Glutamatergic neuron (in vitro differentiated cells): ENCODE measurements around the gene G6PC1. TPM values are rescaled to one million over a fixed set of nuclear protein-coding genes. Genes with fewer than 3 reads are reported as not detected.
"Not testable (repeated sequence)": the region's sequence is repeated elsewhere in the genome, so short reads cannot be mapped to it uniquely, and the experiment has no call there.

Experiments
- DNase-seq: peaks from one replicate; pipeline ENCODE4 v3.0.0; 2022
- H3K27ac Mint-ChIP-seq: one replicate; pipeline ENCODE4 v1.8.0; 2020; ENCODE audit warnings: mild to moderate bottlenecking, mixed read lengths, inconsistent platforms; ENCODE audit not compliant: unreplicated experiment
- H3K27me3 Mint-ChIP-seq: one replicate; pipeline ENCODE4 v1.8.0; 2020; ENCODE audit warnings: mild to moderate bottlenecking, moderate library complexity, mixed read lengths, inconsistent platforms; ENCODE audit not compliant: unreplicated experiment
- H3K36me3 Mint-ChIP-seq: one replicate; pipeline ENCODE4 v1.8.0; 2020; ENCODE audit warnings: mild to moderate bottlenecking, mixed read lengths, inconsistent platforms; ENCODE audit not compliant: unreplicated experiment
- H3K4me1 Mint-ChIP-seq: one replicate; pipeline ENCODE4 v1.8.0; 2020; ENCODE audit warnings: mild to moderate bottlenecking, low read depth, mixed read lengths, inconsistent platforms; ENCODE audit not compliant: unreplicated experiment
- H3K4me3 Mint-ChIP-seq: one replicate; pipeline ENCODE4 v1.8.0; 2020; ENCODE audit warnings: mild to moderate bottlenecking, mixed read lengths, inconsistent platforms; ENCODE audit not compliant: unreplicated experiment
- H3K9me3 Mint-ChIP-seq: one replicate; pipeline ENCODE4 v1.8.0; 2020; ENCODE audit warnings: mild to moderate bottlenecking, moderate library complexity, mixed read lengths, inconsistent platforms; ENCODE audit not compliant: unreplicated experiment
- long read RNA-seq: library from polyadenylated mRNA; unstranded; transcript quantifications from one replicate; pipeline ENCODE4 v2.0.0, GENCODE V29; 2020; ENCODE audit not compliant: unreplicated experiment
- total RNA-seq: library from RNA; stranded (reverse); fragmentation: NEBNext Ultra II Directional; extraction: Animal tissue kit (Norgen Biotek cat#: 25700); gene quantifications from one replicate; pipeline ENCODE4 v1.2.1, GENCODE V29; 2021; ENCODE audit not compliant: unreplicated experiment
- TF ChIP-seq, protein P1 (sequence below): fragments of 200-600 bp; sonication (generic); IDR thresholded peaks from one replicate; pipeline ENCODE4 v1.5.0; 2021; ENCODE audit not compliant: partially characterized antibody, unreplicated experiment

G6PC1 gene
- not detected for total RNA-seq
- long read RNA-seq, result 0 reads

DNA sequence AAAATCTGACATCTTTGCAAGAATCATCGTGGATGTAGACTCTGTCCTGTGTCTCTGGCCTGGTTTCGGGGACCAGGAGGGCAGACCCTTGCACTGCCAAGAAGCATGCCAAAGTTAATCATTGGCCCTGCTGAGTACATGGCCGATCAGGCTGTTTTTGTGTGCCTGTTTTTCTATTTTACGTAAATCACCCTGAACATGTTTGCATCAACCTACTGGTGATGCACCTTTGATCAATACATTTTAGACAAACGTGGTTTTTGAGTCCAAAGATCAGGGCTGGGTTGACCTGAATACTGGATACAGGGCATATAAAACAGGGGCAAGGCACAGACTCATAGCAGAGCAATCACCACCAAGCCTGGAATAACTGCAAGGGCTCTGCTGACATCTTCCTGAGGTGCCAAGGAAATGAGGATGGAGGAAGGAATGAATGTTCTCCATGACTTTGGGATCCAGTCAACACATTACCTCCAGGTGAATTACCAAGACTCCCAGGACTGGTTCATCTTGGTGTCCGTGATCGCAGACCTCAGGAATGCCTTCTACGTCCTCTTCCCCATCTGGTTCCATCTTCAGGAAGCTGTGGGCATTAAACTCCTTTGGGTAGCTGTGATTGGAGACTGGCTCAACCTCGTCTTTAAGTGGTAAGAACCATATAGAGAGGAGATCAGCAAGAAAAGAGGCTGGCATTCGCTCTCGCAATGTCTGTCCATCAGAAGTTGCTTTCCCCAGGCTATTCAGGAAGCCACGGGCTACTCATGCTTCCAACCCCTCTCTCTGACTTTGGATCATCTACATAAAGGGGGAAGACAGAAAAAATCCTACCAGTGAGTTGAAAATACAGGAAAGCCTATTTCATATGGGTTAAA lies at the start of gene G6PC1:
G6PC1 (plus strand) TSS at position 340 of the 872 bp plus-strand sequence; CDS start at position 418, 78 bp downstream.
- DNase-seq, result no peak
- H3K4me1 Mint-ChIP-seq, result no peaks in the 10 kb centered on the region
- no peaks in the 10 kb centered on the region for H3K27me3 Mint-ChIP-seq
- TF ChIP-seq, protein P1, sequence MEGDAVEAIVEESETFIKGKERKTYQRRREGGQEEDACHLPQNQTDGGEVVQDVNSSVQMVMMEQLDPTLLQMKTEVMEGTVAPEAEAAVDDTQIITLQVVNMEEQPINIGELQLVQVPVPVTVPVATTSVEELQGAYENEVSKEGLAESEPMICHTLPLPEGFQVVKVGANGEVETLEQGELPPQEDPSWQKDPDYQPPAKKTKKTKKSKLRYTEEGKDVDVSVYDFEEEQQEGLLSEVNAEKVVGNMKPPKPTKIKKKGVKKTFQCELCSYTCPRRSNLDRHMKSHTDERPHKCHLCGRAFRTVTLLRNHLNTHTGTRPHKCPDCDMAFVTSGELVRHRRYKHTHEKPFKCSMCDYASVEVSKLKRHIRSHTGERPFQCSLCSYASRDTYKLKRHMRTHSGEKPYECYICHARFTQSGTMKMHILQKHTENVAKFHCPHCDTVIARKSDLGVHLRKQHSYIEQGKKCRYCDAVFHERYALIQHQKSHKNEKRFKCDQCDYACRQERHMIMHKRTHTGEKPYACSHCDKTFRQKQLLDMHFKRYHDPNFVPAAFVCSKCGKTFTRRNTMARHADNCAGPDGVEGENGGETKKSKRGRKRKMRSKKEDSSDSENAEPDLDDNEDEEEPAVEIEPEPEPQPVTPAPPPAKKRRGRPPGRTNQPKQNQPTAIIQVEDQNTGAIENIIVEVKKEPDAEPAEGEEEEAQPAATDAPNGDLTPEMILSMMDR, result no peak
- no peaks in the 10 kb centered on the region for H3K36me3 Mint-ChIP-seq
- no peak within 1 kb of the TSS for H3K4me3 Mint-ChIP-seq
- no peak within 1 kb of the TSS for H3K27ac Mint-ChIP-seq
- H3K9me3 Mint-ChIP-seq, result no peaks in the 10 kb centered on the region

DNA sequence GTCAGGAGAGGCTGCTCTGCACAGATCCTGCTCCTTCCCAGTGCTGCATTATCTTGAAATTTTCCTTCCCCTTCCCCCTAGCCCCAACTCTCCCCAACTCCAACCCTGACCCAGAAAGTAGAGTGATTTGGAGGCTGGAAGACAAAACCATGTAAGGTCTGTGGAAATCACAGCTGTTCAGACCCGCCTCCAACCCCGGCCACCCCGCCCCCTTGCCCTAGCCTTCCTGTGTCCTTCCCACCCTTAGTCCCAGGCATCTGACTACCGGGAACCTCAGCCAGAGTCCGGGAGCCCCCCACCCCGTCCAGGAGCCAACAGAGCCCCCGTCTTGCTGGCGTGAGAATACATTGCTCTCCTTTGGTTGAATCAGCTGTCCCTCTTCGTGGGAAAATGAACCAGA lies 49.6 kb upstream of the G6PC1 start, which contains the start of gene AOC3:
AOC3 (plus strand) TSS at position 246 of the 400 bp plus-strand sequence; CDS start at position 391, 145 bp downstream.
- H3K9me3 Mint-ChIP-seq, result no peaks in the 10 kb centered on the region
- H3K36me3 Mint-ChIP-seq, result no peaks in the 10 kb centered on the region
- no peak within 1 kb of the TSS for H3K27ac Mint-ChIP-seq
- no peaks in the 10 kb centered on the region for H3K4me1 Mint-ChIP-seq
- H3K4me3 Mint-ChIP-seq, result no peak within 1 kb of the TSS
- H3K27me3 Mint-ChIP-seq, result peaks cover 2% of the 10 kb centered on the region
- no peak for DNase-seq
- TF ChIP-seq, protein P1, result no peak

DNA sequence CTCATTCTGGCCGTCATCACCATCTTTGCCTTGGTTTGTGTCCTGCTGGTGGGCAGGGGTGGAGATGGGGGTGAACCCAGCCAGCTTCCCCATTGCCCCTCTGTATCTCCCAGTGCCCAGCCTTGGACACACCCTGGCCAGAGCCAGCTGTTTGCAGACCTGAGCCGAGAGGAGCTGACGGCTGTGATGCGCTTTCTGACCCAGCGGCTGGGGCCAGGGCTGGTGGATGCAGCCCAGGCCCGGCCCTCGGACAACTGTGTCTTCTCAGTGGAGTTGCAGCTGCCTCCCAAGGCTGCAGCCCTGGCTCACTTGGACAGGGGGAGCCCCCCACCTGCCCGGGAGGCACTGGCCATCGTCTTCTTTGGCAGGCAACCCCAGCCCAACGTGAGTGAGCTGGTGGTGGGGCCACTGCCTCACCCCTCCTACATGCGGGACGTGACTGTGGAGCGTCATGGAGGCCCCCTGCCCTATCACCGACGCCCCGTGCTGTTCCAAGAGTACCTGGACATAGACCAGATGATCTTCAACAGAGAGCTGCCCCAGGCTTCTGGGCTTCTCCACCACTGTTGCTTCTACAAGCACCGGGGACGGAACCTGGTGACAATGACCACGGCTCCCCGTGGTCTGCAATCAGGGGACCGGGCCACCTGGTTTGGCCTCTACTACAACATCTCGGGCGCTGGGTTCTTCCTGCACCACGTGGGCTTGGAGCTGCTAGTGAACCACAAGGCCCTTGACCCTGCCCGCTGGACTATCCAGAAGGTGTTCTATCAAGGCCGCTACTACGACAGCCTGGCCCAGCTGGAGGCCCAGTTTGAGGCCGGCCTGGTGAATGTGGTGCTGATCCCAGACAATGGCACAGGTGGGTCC lies 49.0 kb upstream of the G6PC1 start:
- not testable (repeated sequence) for H3K27me3 Mint-ChIP-seq, H3K27ac Mint-ChIP-seq, H3K4me3 Mint-ChIP-seq, H3K36me3 Mint-ChIP-seq, H3K9me3 Mint-ChIP-seq, DNase-seq, H3K4me1 Mint-ChIP-seq

DNA sequence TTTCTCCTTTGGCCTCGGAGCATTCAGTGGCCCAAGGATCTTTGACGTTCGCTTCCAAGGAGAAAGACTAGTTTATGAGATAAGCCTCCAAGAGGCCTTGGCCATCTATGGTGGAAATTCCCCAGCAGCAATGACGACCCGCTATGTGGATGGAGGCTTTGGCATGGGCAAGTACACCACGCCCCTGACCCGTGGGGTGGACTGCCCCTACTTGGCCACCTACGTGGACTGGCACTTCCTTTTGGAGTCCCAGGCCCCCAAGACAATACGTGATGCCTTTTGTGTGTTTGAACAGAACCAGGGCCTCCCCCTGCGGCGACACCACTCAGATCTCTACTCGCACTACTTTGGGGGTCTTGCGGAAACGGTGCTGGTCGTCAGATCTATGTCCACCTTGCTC lies 48.2 kb upstream of the G6PC1 start:
- Mint-ChIP-seq H3K4me3 (no peak overlapping the region), H3K27me3 (peaks cover 2% of the 10 kb centered on the region), H3K4me1 (peaks cover 4% of the 10 kb centered on the region), H3K9me3 (peaks cover 3% of the 10 kb centered on the region), H3K27ac (no peak overlapping the region), H3K36me3 (no peaks in the 10 kb centered on the region)
- no peak for DNase-seq
- TF ChIP-seq, protein P1, result no peak

DNA sequence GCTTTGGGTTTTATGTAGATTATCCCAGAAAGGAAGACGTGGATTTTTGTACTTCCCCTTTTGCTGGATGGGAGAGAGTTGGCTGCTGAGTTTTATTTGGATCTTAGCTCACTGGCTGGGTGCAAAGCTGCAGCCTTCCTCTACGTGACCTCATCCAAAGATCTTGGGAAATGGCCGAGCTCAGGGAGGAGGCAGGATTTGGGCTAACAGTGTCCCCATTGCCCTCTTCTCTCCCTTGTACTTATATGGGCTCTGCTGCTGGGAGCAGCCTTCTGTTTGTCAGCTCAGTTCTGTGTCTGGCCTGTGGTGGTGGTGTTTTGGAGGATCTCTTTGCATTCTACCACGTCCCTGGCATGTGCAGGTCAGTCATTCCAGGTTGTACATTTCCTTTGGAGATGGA lies 47.6 kb upstream of the G6PC1 start:
- Mint-ChIP-seq H3K27ac (no peak overlapping the region), H3K4me1 (peaks cover 4% of the 10 kb centered on the region), H3K27me3 (peaks cover 1% of the 10 kb centered on the region), H3K9me3 (peaks cover 3% of the 10 kb centered on the region), H3K4me3 (no peak overlapping the region), H3K36me3 (no peaks in the 10 kb centered on the region)
- no peak for DNase-seq
- TF ChIP-seq, protein P1, result no peak
